Natural killer cell treated with Interleukin-12 subunit alpha and Interleukin-12 subunit beta and Interleukin-15 and Interleukin-18, amount 100 ng/mL, for 72 hours (primary cell): ENCODE data around the gene RC3H1. TPM values are rescaled to one million over a fixed set of nuclear protein-coding genes. Genes with fewer than 3 reads are reported as not detected.
"Not testable (repeated sequence)": the region's sequence is repeated elsewhere in the genome, so short reads cannot be mapped to it uniquely, and the experiment has no call there.

Experiments used
- ATAC-seq, 2 donors: fragments of 150-1000 bp; cut with Tn5 transposase in 1 of 2; sonication (Bioruptor Pico), chemical (Tn5 transposase) in 1 of 2; 2 replicates each; pipeline ENCODE4 v1.10.0; 2021
- DNase-seq: peaks from one replicate; pipeline ENCODE4 v3.0.0; 2022; ENCODE audit warnings: low spot score
- H3K27ac Mint-ChIP-seq, 2 donors: 1 replicate in 1 of 2; 2 replicates in 1 of 2; pipeline ENCODE4 v1.8.0; 2022; ENCODE audit warnings: mixed read lengths in 2 of 2, mild to moderate bottlenecking in 1 of 2, moderate library complexity in 1 of 2
- H3K27me3 Mint-ChIP-seq, 2 donors: 1 replicate in 1 of 2; 2 replicates in 1 of 2; pipeline ENCODE4 v1.8.0; 2022; ENCODE audit warnings: mixed read lengths in 2 of 2
- H3K36me3 Mint-ChIP-seq: one replicate; pipeline ENCODE4 v1.8.0; 2022; ENCODE audit warnings: mixed read lengths
- H3K4me1 Mint-ChIP-seq, 2 donors: 1 replicate in 1 of 2; 2 replicates in 1 of 2; pipeline ENCODE4 v1.8.0; 2022; ENCODE audit warnings: low read depth in 2 of 2, mixed read lengths in 2 of 2, mild to moderate bottlenecking in 1 of 2
- H3K4me3 Mint-ChIP-seq: one replicate; pipeline ENCODE4 v1.8.0; 2022; ENCODE audit warnings: mixed read lengths
- H3K9me3 Mint-ChIP-seq: 2 replicates; pipeline ENCODE4 v1.8.0; 2022; ENCODE audit warnings: mixed read lengths
- total RNA-seq, 2 donors: library from RNA; stranded (reverse); gene quantifications; one replicate each; pipeline ENCODE4 v1.2.3, GENCODE V29; 2022

RC3H1 gene
- total RNA-seq, 2 donors from 2014 or later = 53.2 to 65.4 TPM

DNA sequence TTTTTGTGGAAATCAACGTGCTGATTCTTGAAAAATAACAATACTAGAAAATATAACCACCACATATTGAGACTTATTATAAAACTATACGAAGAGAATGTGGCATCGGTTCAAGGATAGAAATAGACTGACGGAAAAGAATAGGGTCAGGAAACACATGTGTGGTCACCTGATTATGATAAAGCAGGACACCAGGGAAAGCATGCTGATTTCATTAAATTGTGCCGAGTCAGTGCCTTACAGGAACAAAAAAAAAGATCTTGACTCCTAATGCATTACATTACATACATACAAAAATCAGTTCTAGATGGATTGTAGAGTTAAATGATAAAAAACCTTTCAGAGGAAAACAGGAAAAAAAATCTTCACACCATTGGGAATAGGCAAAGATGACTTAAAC is 61.5 kb downstream of the RC3H1 start:
- Mint-ChIP-seq H3K27me3 (no peaks in the 10 kb centered on the region), H3K36me3 (peaks cover 29% of the 10 kb centered on the region), H3K9me3 (no peaks in the 10 kb centered on the region), H3K4me3 (no peak overlapping the region), H3K27ac (no peak overlapping the region), H3K4me1 (peaks cover 6 to 13% of the 10 kb centered on the region in 2 donors)
- ATAC-seq = no peak
- no peak for DNase-seq

DNA sequence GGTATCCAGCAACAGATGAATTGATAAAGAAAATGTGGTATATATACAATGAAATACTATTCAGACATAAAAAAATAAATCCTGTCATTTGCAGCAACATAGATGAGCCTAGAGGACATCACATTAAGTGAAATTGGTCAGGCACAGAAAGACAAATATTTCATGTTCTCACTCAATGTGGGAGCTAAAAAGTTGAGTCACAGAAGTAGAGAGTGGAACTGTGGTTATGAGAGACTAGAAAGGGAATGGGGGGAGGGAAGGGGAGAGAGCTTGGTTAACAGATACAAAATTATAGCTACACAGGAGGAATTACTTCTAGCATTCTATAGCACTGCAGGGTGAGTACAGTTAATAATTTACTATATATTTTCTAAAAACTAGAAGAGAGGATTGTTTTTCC is 68.0 kb downstream of the RC3H1 start:
- no peak for ATAC-seq
- no peak overlapping the region for H3K4me3 Mint-ChIP-seq
- no peaks in the 10 kb centered on the region for H3K9me3 Mint-ChIP-seq
- H3K36me3 Mint-ChIP-seq = peaks cover 18% of the 10 kb centered on the region
- no peaks in the 10 kb centered on the region for H3K27me3 Mint-ChIP-seq
- H3K4me1 Mint-ChIP-seq = peaks cover 5 to 18% of the 10 kb centered on the region in 2 donors
- H3K27ac Mint-ChIP-seq = no peak overlapping the region
- no peak for DNase-seq

DNA sequence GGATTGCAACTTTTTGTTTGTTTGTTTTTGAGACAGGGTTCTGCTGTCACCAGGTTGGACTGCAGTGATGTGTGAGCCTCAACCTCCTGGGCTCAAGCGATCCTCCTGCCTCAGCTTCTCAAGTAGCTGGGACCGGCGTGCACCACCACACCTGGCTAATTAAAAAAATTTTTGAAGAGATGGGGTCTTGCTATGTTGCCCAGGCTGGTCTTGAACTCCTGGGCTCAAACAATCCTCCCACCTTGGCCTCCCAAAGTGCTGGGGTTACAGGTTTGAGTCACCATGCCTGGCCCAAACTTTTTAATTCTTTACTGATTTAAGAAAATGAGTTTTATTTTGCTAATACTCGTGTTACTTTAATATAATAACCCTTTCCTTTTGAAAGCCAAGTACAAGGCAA is 73.6 kb downstream of the RC3H1 start:
- no peak for DNase-seq
- no peak overlapping the region for H3K4me3 Mint-ChIP-seq
- H3K27me3 Mint-ChIP-seq = no peaks in the 10 kb centered on the region
- no peak for ATAC-seq
- no peak overlapping the region for H3K27ac Mint-ChIP-seq
- H3K36me3 Mint-ChIP-seq = peaks cover 12% of the 10 kb centered on the region
- H3K9me3 Mint-ChIP-seq = no peaks in the 10 kb centered on the region
- H3K4me1 Mint-ChIP-seq = peaks cover 0 to 13% of the 10 kb centered on the region in 2 donors

DNA sequence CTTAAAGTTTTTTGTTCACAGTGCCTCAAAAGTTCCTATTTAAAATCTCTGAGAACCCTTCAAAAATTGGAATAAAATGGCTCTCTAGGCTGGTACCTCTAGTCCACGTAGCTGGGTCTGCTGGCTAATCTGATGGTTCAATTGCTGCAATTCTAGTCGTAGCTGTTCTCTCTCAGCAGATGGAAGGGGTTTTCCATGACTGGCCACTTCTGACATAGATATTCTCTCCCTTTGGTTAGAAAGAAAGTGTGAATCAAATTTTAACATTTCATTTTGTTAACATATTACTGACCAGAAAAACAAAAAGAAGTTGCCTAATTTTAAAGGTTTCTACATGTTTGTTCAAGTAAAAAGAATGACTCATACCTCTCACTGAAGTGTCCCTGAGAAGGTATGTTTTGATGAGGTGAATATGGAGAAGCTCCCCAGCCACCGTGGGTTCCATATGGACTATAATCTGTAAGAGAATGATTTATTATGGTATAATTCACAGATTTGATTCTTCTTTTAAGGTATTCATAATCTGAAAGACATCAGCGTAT is 75.7 kb downstream of the RC3H1 start:
- Mint-ChIP-seq H3K27me3 (no peaks in the 10 kb centered on the region), H3K27ac (peak overlapping the region; percentile 30 to 69), H3K9me3 (no peaks in the 10 kb centered on the region), H3K36me3 (peaks cover 6% of the 10 kb centered on the region), H3K4me1 (no peaks in the 10 kb centered on the region), H3K4me3 (no peak overlapping the region)
- no peak for DNase-seq
- peak; percentile 71 to 76 for ATAC-seq

DNA sequence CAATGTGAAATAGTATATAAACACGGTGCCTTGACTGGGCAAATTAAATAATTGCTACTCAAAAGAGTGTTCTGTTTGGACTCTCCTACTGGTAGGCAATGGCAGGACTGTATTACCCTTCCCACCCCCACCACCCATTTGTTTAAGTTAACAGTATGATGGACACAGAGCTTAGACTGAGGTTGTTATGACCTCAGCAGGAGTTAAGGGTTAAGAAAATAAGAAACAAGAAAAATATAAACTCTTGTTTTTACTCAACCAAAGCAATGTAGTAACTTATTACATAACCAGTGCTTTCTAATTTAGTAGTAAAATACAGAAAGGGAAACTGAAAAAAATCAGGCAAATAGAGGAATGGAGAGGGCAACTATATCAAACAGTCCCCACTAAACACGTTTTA is 85.1 kb downstream of the RC3H1 start:
- peak in 1 of 2 donors; percentile 43 for ATAC-seq
- Mint-ChIP-seq H3K27ac (no peak overlapping the region), H3K36me3 (peaks cover 24% of the 10 kb centered on the region)

DNA sequence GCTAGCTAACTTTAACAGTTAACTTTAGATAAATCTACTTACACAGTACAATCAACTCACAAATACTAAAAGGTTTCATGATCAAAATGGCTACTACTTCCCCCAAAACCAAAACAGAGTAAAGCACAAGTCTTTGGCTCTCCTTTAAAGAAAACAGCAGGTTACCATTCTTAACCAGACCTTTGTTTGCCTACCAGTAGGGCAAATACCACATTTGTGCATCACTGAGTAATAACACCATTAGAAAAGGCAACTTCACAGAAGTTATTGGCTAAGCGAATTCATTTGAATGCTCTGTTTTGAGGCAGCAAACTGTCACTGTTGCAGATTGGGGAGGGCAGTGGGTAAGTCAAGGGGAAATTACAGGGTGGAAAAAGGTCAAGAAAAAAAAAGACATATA is 87.7 kb downstream of the RC3H1 start:
- Mint-ChIP-seq H3K9me3 (no peaks in the 10 kb centered on the region), H3K27ac (no peak overlapping the region), H3K27me3 (no peaks in the 10 kb centered on the region), H3K36me3 (peaks cover 13% of the 10 kb centered on the region), H3K4me1 (peaks cover 0 to 4% of the 10 kb centered on the region in 2 donors), H3K4me3 (no peak overlapping the region)
- ATAC-seq (no peak), DNase-seq (no peak)

More for the DNA sequence above, 85.1 kb downstream of the RC3H1 start:
- Mint-ChIP-seq H3K9me3 (no peaks in the 10 kb centered on the region), H3K27me3 (no peaks in the 10 kb centered on the region), H3K4me1 (peaks cover 0 to 4% of the 10 kb centered on the region in 2 donors), H3K4me3 (no peak overlapping the region)
- no peak for DNase-seq

DNA sequence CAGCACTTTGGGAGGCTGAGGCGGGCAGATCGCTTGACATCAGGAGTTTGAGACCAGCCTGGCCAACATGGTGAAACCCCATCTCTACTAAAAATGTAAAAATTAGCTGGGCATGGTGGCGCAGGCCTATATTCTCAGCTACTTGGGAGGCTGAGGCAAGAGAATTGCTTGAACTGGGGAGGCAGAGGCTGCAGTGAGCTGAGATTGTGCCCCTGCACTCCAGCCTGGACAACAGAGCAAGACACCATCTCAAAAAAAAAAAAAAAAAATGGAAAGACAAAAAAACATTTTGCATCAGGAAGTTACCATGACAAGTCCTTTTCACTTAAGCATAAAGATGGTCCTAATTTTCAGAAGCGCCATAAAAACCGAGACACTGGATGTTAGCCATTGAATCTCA is 91.6 kb downstream of the RC3H1 start:
- DNase-seq, H3K9me3 Mint-ChIP-seq, H3K27me3 Mint-ChIP-seq, H3K4me3 Mint-ChIP-seq, H3K27ac Mint-ChIP-seq, H3K36me3 Mint-ChIP-seq, ATAC-seq: not testable (repeated sequence)
- peaks cover 0 to 13% of the 10 kb centered on the region in 2 donors for H3K4me1 Mint-ChIP-seq

DNA sequence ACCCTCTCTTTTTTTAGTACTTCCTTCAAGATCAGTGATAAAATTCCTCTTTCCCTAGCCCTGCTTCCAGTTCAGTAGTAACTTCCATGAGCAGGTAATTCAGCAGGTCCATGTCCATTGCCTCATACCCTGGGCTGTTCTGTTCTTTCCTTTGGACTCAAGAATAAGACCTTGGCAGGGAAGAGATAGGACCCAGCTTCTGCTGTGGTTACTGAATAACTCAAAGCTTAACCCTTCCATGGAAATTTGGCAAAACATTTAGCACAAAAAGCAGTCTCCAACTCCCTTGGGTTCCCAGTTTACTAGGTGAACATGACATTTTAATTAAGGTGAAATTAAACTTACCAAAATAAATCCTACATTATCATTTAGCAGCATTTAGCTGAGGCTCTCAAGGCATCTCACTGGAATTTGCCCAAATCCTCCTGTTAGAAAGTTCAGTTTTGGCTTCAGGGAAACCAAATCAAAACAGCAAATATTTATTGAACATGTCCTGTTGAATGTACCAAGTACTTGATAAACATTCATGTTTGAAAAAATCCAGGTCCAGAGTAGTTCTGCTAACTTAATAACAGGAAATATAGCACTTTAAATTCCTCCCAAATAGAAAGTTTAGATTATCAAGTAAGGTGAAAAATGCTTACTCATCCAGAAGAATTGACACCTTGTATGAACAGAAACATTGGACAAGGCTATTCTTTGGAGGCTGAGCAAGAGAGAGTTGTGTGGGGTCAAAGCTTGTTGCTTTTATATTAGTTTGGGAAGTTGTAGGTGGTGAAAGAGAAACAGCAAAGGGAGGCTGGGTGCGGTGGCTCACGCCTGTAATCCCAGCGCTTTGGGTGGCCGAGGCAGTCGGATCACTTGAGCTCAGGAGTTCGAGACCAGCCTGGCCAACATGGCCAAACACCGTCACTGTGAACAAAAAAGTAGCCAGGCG is 96.6 kb downstream of the RC3H1 start:
- peaks cover 0 to 8% of the 10 kb centered on the region in 2 donors for H3K4me1 Mint-ChIP-seq
- no peak overlapping the region for H3K27ac Mint-ChIP-seq
- H3K4me3 Mint-ChIP-seq = no peak overlapping the region
- no peak for DNase-seq
- ATAC-seq = no peak
- no peaks in the 10 kb centered on the region for H3K9me3 Mint-ChIP-seq
- H3K36me3 Mint-ChIP-seq = no peaks in the 10 kb centered on the region
- H3K27me3 Mint-ChIP-seq = no peaks in the 10 kb centered on the region

DNA sequence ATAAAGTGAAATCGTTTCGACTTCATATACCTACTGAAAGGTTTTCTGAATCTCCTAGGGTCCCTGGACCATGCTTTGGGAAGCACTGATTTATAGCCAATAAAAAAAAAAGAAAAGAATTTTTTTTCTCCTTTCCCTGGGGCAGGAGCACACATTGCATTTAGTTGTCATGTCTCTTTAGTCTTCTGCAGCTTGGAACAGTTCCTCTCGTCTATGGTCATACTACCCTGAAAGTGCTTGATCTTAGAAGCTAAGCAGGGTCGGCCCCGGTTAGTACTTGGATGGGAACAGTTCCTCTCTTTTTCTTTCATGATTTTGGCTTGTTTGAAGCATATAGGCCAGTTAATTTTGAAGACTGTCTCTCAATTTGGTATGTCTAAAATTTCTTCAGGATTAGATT is 101.3 kb downstream of the RC3H1 start:
- no peak for DNase-seq
- no peaks in the 10 kb centered on the region for H3K36me3 Mint-ChIP-seq
- no peaks in the 10 kb centered on the region for H3K9me3 Mint-ChIP-seq
- no peak overlapping the region for H3K4me3 Mint-ChIP-seq
- ATAC-seq = no peak
- no peaks in the 10 kb centered on the region for H3K27me3 Mint-ChIP-seq
- H3K4me1 Mint-ChIP-seq = peaks cover 0 to 3% of the 10 kb centered on the region in 2 donors
- H3K27ac Mint-ChIP-seq = no peak overlapping the region

DNA sequence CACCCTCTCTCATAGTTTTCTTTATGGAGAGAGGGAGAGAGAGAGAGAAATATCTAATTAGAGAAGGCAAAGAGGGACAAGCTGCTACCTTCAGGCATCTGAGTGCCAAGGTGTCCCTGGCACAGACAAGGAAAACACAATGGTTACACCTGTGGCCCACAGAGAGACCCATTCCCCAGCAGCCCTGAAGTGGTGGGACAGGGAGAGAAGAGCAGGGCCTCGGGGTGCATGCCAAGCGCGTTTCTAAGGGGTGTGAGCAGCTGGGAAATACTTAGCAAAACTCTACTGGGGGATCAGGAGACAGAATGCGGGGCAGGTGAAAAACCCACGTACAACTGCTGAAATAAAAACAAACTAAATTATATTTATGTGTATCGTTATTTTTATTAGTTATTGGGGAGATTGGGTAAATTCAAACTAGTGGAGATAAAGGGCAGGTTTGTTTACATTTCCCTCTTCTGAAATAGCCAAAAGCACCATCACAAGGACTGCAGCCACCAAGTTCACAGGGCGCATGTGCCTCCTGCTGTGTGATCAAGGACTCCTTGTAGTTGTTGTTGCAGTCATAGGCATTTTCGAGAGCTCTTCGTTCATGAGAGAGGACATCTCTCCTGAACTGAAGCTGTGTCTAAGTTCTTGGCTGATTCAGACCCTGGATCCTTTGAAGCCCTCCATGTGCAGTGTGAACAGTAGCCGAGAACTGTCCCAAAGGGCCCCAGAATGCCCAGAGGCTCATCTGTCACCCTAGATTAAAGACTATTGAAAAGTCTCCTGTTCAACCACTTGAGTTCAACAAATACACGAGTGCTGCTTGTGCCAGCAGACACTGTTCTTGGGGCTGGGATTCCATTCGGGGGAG is 104.3 kb downstream of the RC3H1 start:
- DNase-seq (no peak), ATAC-seq (no peak)
- Mint-ChIP-seq H3K36me3 (no peaks in the 10 kb centered on the region), H3K27me3 (no peaks in the 10 kb centered on the region), H3K4me3 (no peak overlapping the region), H3K4me1 (no peaks in the 10 kb centered on the region), H3K27ac (no peak overlapping the region), H3K9me3 (no peaks in the 10 kb centered on the region)

DNA sequence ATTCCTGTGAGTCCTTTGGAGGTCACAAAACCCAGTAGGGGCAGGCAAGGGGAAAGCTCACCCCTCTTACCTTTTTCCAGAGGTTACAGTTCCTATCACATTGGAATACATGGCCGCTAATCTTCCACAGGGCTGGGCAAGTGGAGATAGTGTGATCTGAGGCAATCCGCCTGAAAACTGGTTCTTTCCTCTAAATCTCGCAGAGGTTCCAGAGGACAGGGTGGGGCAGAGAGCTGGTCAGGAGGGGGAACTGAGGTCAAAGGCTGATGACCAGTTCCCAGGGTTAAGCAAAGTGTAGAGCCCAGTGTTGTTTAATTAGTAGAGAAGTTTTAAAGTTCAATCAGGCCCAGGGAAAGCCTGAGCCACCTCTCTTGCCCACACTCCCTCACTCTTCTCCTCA is 105.0 kb downstream of the RC3H1 start, which contains the start of gene SERPINC1:
TSS of gene SERPINC1 (minus strand) at position 179 of the 400 bp plus-strand sequence. CDS start at position 111, 68 bp downstream.
- Mint-ChIP-seq H3K9me3 (no peaks in the 10 kb centered on the region), H3K4me1 (no peaks in the 10 kb centered on the region), H3K36me3 (no peaks in the 10 kb centered on the region), H3K4me3 (no peak within 1 kb of the TSS), H3K27ac (peak within 1 kb of the TSS in 1 of 2 donors; percentile 58), H3K27me3 (no peaks in the 10 kb centered on the region)
- no peak for DNase-seq
- ATAC-seq = no peak

DNA sequence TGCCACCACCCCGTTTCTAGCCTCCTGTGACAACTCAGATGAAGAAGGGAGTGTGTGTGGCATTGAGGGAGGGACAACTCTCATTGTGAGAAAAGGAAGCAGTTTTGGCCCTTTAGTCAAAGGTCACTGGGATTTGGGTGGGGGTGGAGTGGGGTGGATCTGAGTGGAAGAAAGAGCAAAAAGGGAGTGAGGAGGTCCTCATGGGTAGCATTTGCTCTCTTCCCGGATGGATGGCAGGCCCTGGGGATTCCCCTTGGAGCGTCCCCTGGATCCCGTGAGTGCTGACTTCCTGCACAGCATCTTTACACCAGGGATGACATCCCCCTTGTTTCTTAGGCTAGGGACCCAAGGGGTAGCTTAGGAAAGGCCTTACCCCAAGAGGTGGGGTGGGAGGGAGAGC is 105.5 kb downstream of the RC3H1 start:
- Mint-ChIP-seq H3K4me1 (no peaks in the 10 kb centered on the region), H3K27ac (no peak overlapping the region), H3K36me3 (no peaks in the 10 kb centered on the region), H3K4me3 (no peak overlapping the region), H3K9me3 (no peaks in the 10 kb centered on the region), H3K27me3 (no peaks in the 10 kb centered on the region)
- no peak for ATAC-seq
- no peak for DNase-seq

DNA sequence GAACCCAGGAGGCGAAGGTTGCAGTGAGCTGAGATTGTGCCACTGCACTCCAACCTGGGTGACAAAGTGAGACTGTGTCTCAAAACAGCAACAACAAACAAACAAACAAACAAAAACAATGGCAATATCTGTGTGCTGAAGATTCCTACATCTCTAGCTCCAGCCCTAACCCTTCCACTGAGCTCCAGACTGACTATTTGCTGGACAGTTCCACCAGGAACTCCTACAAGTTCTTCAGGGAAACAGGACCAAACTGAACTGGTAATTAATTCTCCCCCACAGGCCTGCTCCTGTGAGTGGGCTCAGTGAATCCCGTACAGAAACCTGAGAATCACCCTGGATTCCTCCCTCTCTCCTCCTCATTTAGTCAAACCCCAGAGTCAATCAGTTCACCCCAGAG is 106.6 kb downstream of the RC3H1 start:
- no peak overlapping the region for H3K4me3 Mint-ChIP-seq
- ATAC-seq (no peak), DNase-seq (no peak)
- H3K27ac Mint-ChIP-seq = no peak overlapping the region
- no peaks in the 10 kb centered on the region for H3K4me1 Mint-ChIP-seq
- no peaks in the 10 kb centered on the region for H3K27me3 Mint-ChIP-seq
- H3K36me3 Mint-ChIP-seq = no peaks in the 10 kb centered on the region
- no peaks in the 10 kb centered on the region for H3K9me3 Mint-ChIP-seq
